IMR-90 (cell line): ENCODE measurements around the gene CAVIN1. TPM values are rescaled to one million over a fixed set of nuclear protein-coding genes. Genes with fewer than 3 reads are reported as not detected.

Source experiments
- ATAC-seq: fragments of 200-7000 bp; cut with Tn5 transposase; 2 replicates; pipeline ENCODE4 v1.9.1; 2020; ENCODE audit warnings: low read depth, mild to moderate bottlenecking, moderate library complexity
- BruUV-seq: library from RNA; stranded (reverse); fragments of 400-500 nt; replicated peaks from 2 replicates; lab custom pipeline; 2021; lab: Mats Ljungman, UMichigan
- CTCF ChIA-PET: fragments of 300-600 bp; formaldehyde crosslinking; extraction: SDS; loops from one replicate; lab custom pipeline; 2021; ENCODE audit warnings: antibody characterized with exemption; lab: Yijun Ruan, JAX
- POLR2A ChIA-PET: fragments of 300-600 bp; sonication (Branson Sonifier 250); formaldehyde crosslinking; loops from one replicate; lab custom pipeline; 2022; ENCODE audit warnings: antibody characterized with exemption; ENCODE audit not compliant: unreplicated experiment; lab: Charles Lee
- DNase-seq: peaks from one replicate; pipeline ENCODE4 v3.0.0; 2013
- H2AFZ ChIP-seq: replicated peaks from 2 replicates; pipeline ENCODE3; 2013; ENCODE audit warnings: low read length, mild to moderate bottlenecking; ENCODE audit not compliant: poor library complexity
- H2AK5ac ChIP-seq: 2 replicates; pipeline ENCODE4 v1.6.1; 2013; ENCODE audit warnings: low read depth, low read length, inconsistent platforms
- H2AK9ac ChIP-seq: replicated peaks from 2 replicates; pipeline ENCODE3; 2013; ENCODE audit warnings: mild to moderate bottlenecking, low read depth, low read length, moderate library complexity; ENCODE audit not compliant: poor library complexity
- H2BK120ac ChIP-seq: 2 replicates; pipeline ENCODE4 v1.6.1; 2013; ENCODE audit warnings: low read depth, low read length, inconsistent platforms
- H2BK15ac ChIP-seq: 3 replicates; pipeline ENCODE4 v1.6.1; 2013; ENCODE audit warnings: low read depth, low read length, inconsistent platforms
- H2BK20ac ChIP-seq: 2 replicates; pipeline ENCODE4 v1.6.1; 2013; ENCODE audit warnings: low read depth, mild to moderate bottlenecking, inconsistent platforms, low read length, moderate library complexity
- H2BK5ac ChIP-seq: 2 replicates; pipeline ENCODE4 v1.6.1; 2013; ENCODE audit warnings: mild to moderate bottlenecking, low read depth, low read length, inconsistent platforms; ENCODE audit not compliant: poor library complexity, severe bottlenecking
- H3K14ac ChIP-seq: replicated peaks from 2 replicates; pipeline ENCODE4 v1.6.1; 2013; ENCODE audit warnings: low read depth, low read length, inconsistent platforms
- H3K18ac ChIP-seq: 2 replicates; pipeline ENCODE4 v1.6.1; 2013; ENCODE audit warnings: low read depth, low read length, control low read depth
- H3K23ac ChIP-seq: 2 replicates; pipeline ENCODE4 v1.6.1; 2013; ENCODE audit warnings: low read depth, low read length, inconsistent platforms
- H3K27ac ChIP-seq: 2 replicates; pipeline ENCODE4 v1.5.1; 2013; ENCODE audit warnings: mild to moderate bottlenecking, control low read depth, low read length; ENCODE audit not compliant: insufficient read depth
- H3K27me3 ChIP-seq: 2 replicates; pipeline ENCODE4 v1.6.1; 2013; ENCODE audit warnings: low read length; ENCODE audit not compliant: control insufficient read depth, insufficient read depth
- H3K36me3 ChIP-seq: 2 replicates; pipeline ENCODE4 v1.6.1; 2013; ENCODE audit warnings: low read length, mixed read lengths; ENCODE audit not compliant: control insufficient read depth, insufficient read depth
- H3K4ac ChIP-seq: 2 replicates; pipeline ENCODE4 v1.6.1; 2013; ENCODE audit warnings: low read depth, low read length, inconsistent platforms
- H3K4me1 ChIP-seq: 2 replicates; pipeline ENCODE4 v1.6.1; 2013; ENCODE audit warnings: low read length, mixed read lengths; ENCODE audit not compliant: control insufficient read depth, insufficient read depth
- H3K4me2 ChIP-seq: 2 replicates; pipeline ENCODE4 v1.6.1; 2013; ENCODE audit warnings: low read depth, mild to moderate bottlenecking, control low read depth, low read length, moderate library complexity
- H3K4me3 ChIP-seq: 2 replicates; pipeline ENCODE4 v1.5.1; 2013; ENCODE audit warnings: low read depth, mild to moderate bottlenecking, control low read depth, low read length, moderate library complexity; ENCODE audit not compliant: insufficient read depth
- H3K56ac ChIP-seq: 2 replicates; pipeline ENCODE4 v1.6.1; 2013; ENCODE audit warnings: low read length, inconsistent platforms; ENCODE audit not compliant: insufficient read depth; ENCODE audit errors: extremely low read depth
- H3K79me1 ChIP-seq, 2 experiments: 2 replicates each; pipeline ENCODE4 v1.6.1; 2013; ENCODE audit warnings: low read length in 2 of 2, inconsistent platforms in 1 of 2, low read depth in 1 of 2
- H3K9ac ChIP-seq: 2 replicates; pipeline ENCODE4 v1.6.1; 2013; ENCODE audit warnings: low read depth, low read length, control low read depth
- H3K9me1 ChIP-seq: 2 replicates; pipeline ENCODE4 v1.6.1; 2013; ENCODE audit warnings: low read length, inconsistent platforms; ENCODE audit not compliant: insufficient read depth
- H3K9me3 ChIP-seq: 2 replicates; pipeline ENCODE4 v1.6.1; 2013; ENCODE audit warnings: low read length; ENCODE audit not compliant: control insufficient read depth, insufficient read depth
- H4K20me1 ChIP-seq: 2 replicates; pipeline ENCODE4 v1.6.1; 2013; ENCODE audit warnings: low read length, inconsistent platforms; ENCODE audit not compliant: insufficient read depth
- H4K5ac ChIP-seq: 2 replicates; pipeline ENCODE4 v1.6.1; 2013; ENCODE audit warnings: mild to moderate bottlenecking, low read depth, low read length, control low read depth
- H4K8ac ChIP-seq, 2 experiments: 2 replicates each; pipeline ENCODE4 v1.6.1; 2013; ENCODE audit warnings: low read depth in 2 of 2, low read length in 2 of 2, control low read depth in 1 of 2, inconsistent platforms in 1 of 2
- H4K91ac ChIP-seq: 2 replicates; pipeline ENCODE4 v1.6.1; 2013; ENCODE audit warnings: low read depth, low read length, inconsistent platforms; ENCODE audit not compliant: insufficient read depth
- BHLHE40 ChIP-seq: fragments of 150-350 bp; IDR thresholded peaks from 2 replicates; pipeline ENCODE4 v1.6.1; 2016; ENCODE audit warnings: mild to moderate bottlenecking, low read depth, low read length
- ELK1 ChIP-seq: fragments of 150-350 bp; IDR thresholded peaks from 2 replicates; pipeline ENCODE4 v1.6.1; 2016; ENCODE audit warnings: low read depth, mild to moderate bottlenecking, low read length, moderate library complexity, borderline replicate concordance
- FOS ChIP-seq: fragments of 150-350 bp; IDR thresholded peaks from 2 replicates; pipeline ENCODE4 v1.6.1; 2016; ENCODE audit warnings: low read depth, low read length
- MAFK ChIP-seq: IDR thresholded peaks from 2 replicates; pipeline ENCODE4 v1.6.1; 2012; ENCODE audit warnings: low read depth, low read length, improper control_type of control experiment
- MXI1 ChIP-seq: IDR thresholded peaks from 2 replicates; pipeline ENCODE4 v1.6.1; 2012; ENCODE audit warnings: low read depth, mild to moderate bottlenecking, low read length, moderate library complexity, borderline replicate concordance
- RCOR1 ChIP-seq: IDR thresholded peaks from 2 replicates; pipeline ENCODE4 v1.6.1; 2012; ENCODE audit warnings: mild to moderate bottlenecking, low read length, improper control_type of control experiment; ENCODE audit not compliant: insufficient replicate concordance
- RFX5 ChIP-seq: IDR thresholded peaks from 2 replicates; pipeline ENCODE4 v1.8.0; 2012; ENCODE audit warnings: low read depth, mild to moderate bottlenecking, low read length, moderate library complexity
- SMC3 ChIP-seq: fragments of 150-350 bp; IDR thresholded peaks from 2 replicates; pipeline ENCODE4 v1.6.1; 2016; ENCODE audit warnings: low read depth, mild to moderate bottlenecking, antibody characterized with exemption, low read length, moderate library complexity
- USF2 ChIP-seq: fragments of 150-350 bp; IDR thresholded peaks from 2 replicates; pipeline ENCODE4 v1.6.1; 2017; ENCODE audit warnings: mild to moderate bottlenecking, antibody characterized with exemption, low read length, low read depth
- WGBS, 2 experiments: methylation state at CpG; one replicate each; pipeline versions ENCODE4 v1.1.5 to v1.1.7; 2013; ENCODE audit warnings: missing lambda C conversion rate in 2 of 2; ENCODE audit not compliant: insufficient read length in 1 of 2; ENCODE audit errors: extremely low coverage in 2 of 2; 5-methylcytosine and 5-hydroxymethylcytosine counted together
- dilution Hi-C: fragments of 300-500 bp; cut with HindIII; formaldehyde crosslinking; loops from one replicate; pipeline ENCODE4 v1.14.3; 2018; ENCODE audit warnings: low sequenced_read_pairs; ENCODE audit not compliant: unreplicated experiment
- in situ Hi-C: fragments of 300-500 bp; cut with MboI; formaldehyde crosslinking; loops from 3 replicates; pipeline ENCODE4 v1.14.3; 2019; ENCODE audit warnings: low sequenced_read_pairs, inconsistent platforms, mixed read lengths
- intact Hi-C: fragments of 100-400 bp; cut with micrococcal nuclease; formaldehyde crosslinking; loops from 2 replicates; pipeline ENCODE4 v1.10.0; 2022
- polyA plus RNA-seq, 3 experiments: library from polyadenylated mRNA; depleted of rRNA; stranded (reverse); fragments of >200 nt; gene quantifications; 2 replicates each; pipeline ENCODE4 v1.2.3, GENCODE V29; 2012; ENCODE audit warnings: low replicate concordance in 1 of 3
- total RNA-seq: library from RNA; depleted of rRNA; stranded (reverse); fragments of >200 nt; gene quantifications from 2 replicates; pipeline ENCODE4 v1.2.3, GENCODE V29; 2012

CAVIN1 gene
- total and polyA plus RNA-seq, 2 of the 4 experiments (the other 2 are of a cell fraction), result 491 to 556 TPM

GRCh38 chr17:42414704-42415409 lies 8.2 kb downstream of the CAVIN1 start:
- peak overlapping the region; percentile 25; the same call in 1 of the 2 replicates for H3K4me2 ChIP-seq

More at GRCh38 chr17:42414704-42415409, 8.2 kb downstream of the CAVIN1 start:
- H4K91ac ChIP-seq, result no peak overlapping the region
- H4K8ac ChIP-seq, result no peak overlapping the region
- H2AK9ac ChIP-seq, result no peak overlapping the region
- no peak overlapping the region for H2BK20ac ChIP-seq
- H4K20me1 ChIP-seq, result peaks cover 100% of the 10 kb centered on the region
- H3K36me3 ChIP-seq, result peaks cover 21% of the 10 kb centered on the region
- peak overlapping the region; percentile 26; the same call in 1 of the 2 replicates for H3K23ac ChIP-seq
- H3K79me1 ChIP-seq, result peaks cover 0 to 34% of the 10 kb centered on the region in 2 experiments; a peak in 2 of 4 replicates
- no peaks in the 10 kb centered on the region for H3K27me3 ChIP-seq
- 0 out of 2 replicates have a peak overlapping the region, but pooled peaks have one; percentile 28 for H2AK5ac ChIP-seq
- peaks cover 22% of the 10 kb centered on the region for H3K9me1 ChIP-seq
- H2BK15ac ChIP-seq, result no peak overlapping the region
- no peak overlapping the region for H3K56ac ChIP-seq
- H3K9me3 ChIP-seq, result no peaks in the 10 kb centered on the region
- 0 out of 2 replicates have a peak overlapping the region, but pooled peaks have one; percentile 32 for H3K14ac ChIP-seq
- H2BK5ac ChIP-seq, result peak overlapping the region; percentile 41
- H3K18ac ChIP-seq, result no peak overlapping the region
- ChIA-PET CTCF (no interaction called here), POLR2A (interaction anchor here (0.6 kb wide), 1 partner anchor 554 kb away, joined by 8 read pairs; no protein-coding TSS in a partner anchor)
- intact Hi-C loops, result no loop called here
- dilution Hi-C loops, result no loop called here
- H3K4me1 ChIP-seq, result peaks cover 33% of the 10 kb centered on the region
- no peak overlapping the region for H2BK120ac ChIP-seq
- H2AFZ ChIP-seq, result no peak overlapping the region
- no CpG with 5 or more reads among the region's 7 CpGs for WGBS, 2 experiments
- in situ Hi-C loops, result no loop called here
- peak overlapping the region; percentile 20; the same call in 1 of the 2 replicates for H3K27ac ChIP-seq
- TF ChIP-seq MXI1, result no peak
- no peak for TF ChIP-seq SMC3
- TF ChIP-seq USF2, result no peak
- no peak for TF ChIP-seq BHLHE40
- TF ChIP-seq ELK1, result no peak
- no peak for TF ChIP-seq FOS
- no peak for TF ChIP-seq RFX5
- TF ChIP-seq MAFK, result no peak
- no peak for TF ChIP-seq RCOR1
- H3K4me3 ChIP-seq, result no peak overlapping the region
- H3K9ac ChIP-seq, result no peak overlapping the region
- ATAC-seq (no peak), DNase-seq (no peak)
- H4K5ac ChIP-seq, result no peak overlapping the region
- no TSS peak for BruUV-seq
- no peak overlapping the region for H3K4ac ChIP-seq
